ENCODE measurements around the gene NFE2L2. TPM values are rescaled to one million over a fixed set of nuclear protein-coding genes. Genes with fewer than 3 reads are reported as not detected.

NFE2L2 gene
- total RNA-seq, 4 donors from 2014 or later: 62.0 to 115 (median 72.3) TPM

GRCh38 chr2:177264209-177264692 lies 276 bp downstream of the NFE2L2 start:
- no peaks in the 10 kb centered on the region for H3K27me3 ChIP-seq
- peaks cover 35 to 49% (median 45%) of the 10 kb centered on the region in 4 donors for H3K4me1 ChIP-seq
- H3K27ac ChIP-seq (replicated peaks in 1 of 4): peak overlapping the region; percentile 99 to 100 (median 100)
- no CpG with 5 or more reads among the region's 61 CpGs for WGBS
- no peaks in the 10 kb centered on the region for H3K9me3 ChIP-seq
- DNase-seq (ENCODE audit: extremely low spot score): no peak
- peak overlapping the region; percentile 92 to 100 (median 96) for H3K4me3 ChIP-seq
- H3K36me3 ChIP-seq: no peaks in the 10 kb centered on the region
- intact Hi-C loops (cut with DNase I): loop anchor here (2.0 kb wide), 2 partner anchors 69 to 99 kb away; no protein-coding TSS in a partner anchor
- TF ChIP-seq POLR2AphosphoS5 (IDR thresholded peaks at IDR 0.05) (no peak), POLR2A (IDR thresholded peaks at IDR 0.05; ENCODE audit: low read depth) (no peak), CTCF (IDR thresholded peaks at IDR 0.05) (no peak), EP300 (IDR thresholded peaks at IDR 0.05) (no peak)

DNA sequence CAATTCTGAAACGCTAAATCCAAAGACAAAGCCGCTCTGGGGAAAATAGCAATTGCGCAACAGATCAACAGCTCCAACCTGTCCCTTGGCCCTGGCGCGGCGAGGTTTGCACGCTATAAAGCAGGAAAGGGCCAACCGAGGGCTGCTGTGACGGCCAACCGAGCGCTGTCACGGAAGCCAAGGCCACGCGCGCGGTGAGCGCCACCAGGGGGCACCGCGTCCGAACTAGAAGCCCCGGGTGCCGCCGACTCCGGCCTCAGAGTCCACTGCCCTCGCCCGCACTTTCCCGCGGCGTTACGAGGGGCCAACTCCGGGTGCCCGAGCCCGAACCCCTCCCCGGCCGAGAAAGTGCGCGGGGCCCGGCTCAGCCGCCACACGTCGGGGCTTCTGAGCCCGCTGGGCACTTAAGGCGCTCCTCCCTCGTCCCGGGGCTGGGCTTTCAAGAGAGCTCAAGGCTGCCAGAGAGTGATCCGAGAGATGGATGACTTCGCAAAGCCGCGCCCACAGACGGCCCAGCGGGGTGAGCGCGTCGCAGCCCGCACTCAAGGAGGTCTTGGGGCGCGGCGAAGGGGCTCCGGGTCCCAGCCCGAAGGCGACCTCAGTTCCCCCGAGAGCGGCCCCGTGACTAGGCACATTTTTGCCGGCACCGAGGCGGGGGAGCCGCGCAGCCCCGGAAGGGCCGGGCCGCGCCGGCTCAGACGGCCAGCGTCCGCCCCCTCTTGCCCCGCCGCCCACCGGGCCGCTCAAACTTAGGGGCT lies 897 bp downstream of the NFE2L2 start:
- Histone ChIP-seq H3K9me3 (no peaks in the 10 kb centered on the region), H3K4me3 (peak overlapping the region; percentile 92 to 100 (median 96)), H3K4me1 (peaks cover 40 to 55% (median 51%) of the 10 kb centered on the region in 4 donors), H3K27ac (replicated peaks in 1 of 4) (peak overlapping the region; percentile 99 to 100 (median 100)), H3K36me3 (no peaks in the 10 kb centered on the region), H3K27me3 (no peaks in the 10 kb centered on the region)
- intact Hi-C loops (cut with DNase I): loop anchor here (2.0 kb wide), 2 partner anchors 69 to 99 kb away; no protein-coding TSS in a partner anchor
- TF ChIP-seq POLR2A (IDR thresholded peaks at IDR 0.05; ENCODE audit: low read depth) (peak; percentile 44), CTCF (IDR thresholded peaks at IDR 0.05) (peak; percentile 78 to 92 (median 83)), POLR2AphosphoS5 (IDR thresholded peaks at IDR 0.05) (peak; percentile 92 to 97), EP300 (IDR thresholded peaks at IDR 0.05) (peak; percentile 72)
- peak; percentile 99 for DNase-seq (ENCODE audit: extremely low spot score)
- 3% methylated on average over 8 of the region's 81 CpGs for WGBS

DNA sequence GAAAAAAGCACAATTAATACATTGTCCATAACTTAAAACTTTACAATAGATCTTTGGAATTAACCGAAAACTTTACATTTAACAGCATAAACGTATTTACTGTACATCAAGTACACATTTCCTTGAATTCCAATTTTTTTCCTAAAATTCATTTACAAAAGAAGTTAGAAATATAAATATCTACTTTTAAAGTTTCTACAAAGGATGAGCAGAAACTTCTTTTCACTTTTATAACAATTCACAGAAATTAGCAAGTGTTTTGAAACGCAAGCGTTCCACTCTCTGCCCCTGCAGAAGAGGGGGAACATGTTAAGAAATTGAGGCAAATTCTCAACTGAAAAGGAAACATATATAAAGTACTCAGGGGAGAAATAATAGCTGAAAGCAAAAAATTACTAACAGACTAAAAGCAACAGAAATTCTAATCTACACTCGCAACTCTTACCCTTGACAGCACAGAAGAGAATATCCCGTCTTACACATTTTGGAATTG lies 1.5 kb downstream of the NFE2L2 start:
- intact Hi-C loops (cut with DNase I): no loop called here
- 1% methylated on average over 6 of the region's 6 CpGs for WGBS
- Histone ChIP-seq H3K4me3 (peak overlapping the region; percentile 92 to 100 (median 96)), H3K27me3 (no peaks in the 10 kb centered on the region), H3K9me3 (no peaks in the 10 kb centered on the region), H3K27ac (replicated peaks in 1 of 4) (peak overlapping the region; percentile 99 to 100 (median 100)), H3K4me1 (peaks cover 44 to 59% (median 55%) of the 10 kb centered on the region in 4 donors), H3K36me3 (no peaks in the 10 kb centered on the region)
- no peak for TF ChIP-seq POLR2A (IDR thresholded peaks at IDR 0.05; ENCODE audit: low read depth)
- TF ChIP-seq CTCF (IDR thresholded peaks at IDR 0.05): no peak
- TF ChIP-seq EP300 (IDR thresholded peaks at IDR 0.05): no peak
- no peak for TF ChIP-seq POLR2AphosphoS5 (IDR thresholded peaks at IDR 0.05)
- no peak for DNase-seq (ENCODE audit: extremely low spot score)

DNA sequence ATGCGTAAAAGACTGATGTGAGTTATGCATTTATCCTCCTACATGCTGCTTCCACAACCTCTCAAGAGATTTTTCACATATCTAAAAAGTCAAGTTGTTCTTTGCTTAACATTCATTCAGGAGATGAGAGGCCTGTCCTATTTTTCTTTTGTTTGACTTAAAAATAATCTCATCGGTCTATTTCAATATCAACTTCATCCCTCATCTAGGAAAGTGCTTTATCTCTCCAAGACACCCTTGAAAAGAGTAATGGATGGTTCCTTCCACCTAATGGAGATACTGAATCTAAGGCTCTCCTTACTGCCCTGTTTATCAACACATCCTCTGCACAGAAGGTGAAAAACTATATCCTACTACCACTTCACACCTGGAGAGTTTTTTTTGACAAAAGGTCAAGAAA lies 2.4 kb downstream of the NFE2L2 start:
- peak overlapping the region; percentile 99 to 100 (median 100) for H3K27ac ChIP-seq (replicated peaks in 1 of 4)
- no peak for DNase-seq (ENCODE audit: extremely low spot score)
- WGBS: 5% methylated on average over 2 of the region's 2 CpGs
- H3K4me3 ChIP-seq: peak overlapping the region; percentile 92 to 100 (median 96)
- H3K4me1 ChIP-seq: peaks cover 51 to 68% (median 64%) of the 10 kb centered on the region in 4 donors
- H3K27me3 ChIP-seq: no peaks in the 10 kb centered on the region
- no peaks in the 10 kb centered on the region for H3K36me3 ChIP-seq
- H3K9me3 ChIP-seq: no peaks in the 10 kb centered on the region
- intact Hi-C loops (cut with DNase I): no loop called here
- no peak for TF ChIP-seq POLR2AphosphoS5 (IDR thresholded peaks at IDR 0.05)
- TF ChIP-seq POLR2A (IDR thresholded peaks at IDR 0.05; ENCODE audit: low read depth): no peak
- no peak for TF ChIP-seq CTCF (IDR thresholded peaks at IDR 0.05)
- TF ChIP-seq EP300 (IDR thresholded peaks at IDR 0.05): no peak

Measured in esophagus muscularis mucosa (tissue), 4 donors.